Activated CD4-positive, alpha-beta T cell treated with anti-CD3 and anti-CD28 coated beads, Interleukin-2, Interleukin-6, amounts not matched to agents 100 ng/mL and 50 ng/mL, durations not matched to agents 16 hours and 8 hours (primary cell): ENCODE results near the gene CHPT1.

Experiments
- DNase-seq: peaks from one replicate; pipeline ENCODE4 v3.0.0-alpha.2; 2020

Gene CHPT1

GRCh38 chr12:101767537-101767936 lies 70.1 kb downstream of the CHPT1 start:
- no peak for DNase-seq

GRCh38 chr12:101768781-101769180 lies 71.3 kb downstream of the CHPT1 start:
- no peak for DNase-seq

GRCh38 chr12:101769865-101770264 lies 72.4 kb downstream of the CHPT1 start:
- no peak for DNase-seq

GRCh38 chr12:101772012-101772775 lies 74.8 kb downstream of the CHPT1 start:
- DNase-seq = peak; percentile 58

- DNase-seq = peak; percentile 83
These were observed 76.3 kb downstream of the CHPT1 start for GRCh38 chr12:101773650-101774162.

- DNase-seq = no peak
These were observed 78.4 kb downstream of the CHPT1 start for GRCh38 chr12:101775816-101776215.

GRCh38 chr12:101777485-101777884 lies 80.0 kb downstream of the CHPT1 start:
- no peak for DNase-seq

GRCh38 chr12:101777978-101778377 lies 80.5 kb downstream of the CHPT1 start:
- no peak for DNase-seq
